Measurements from ENCODE around the gene CCHCR1. TPM values are rescaled to one million over a fixed set of nuclear protein-coding genes. Genes with fewer than 3 reads are reported as not detected.

Gene CCHCR1, protein sequence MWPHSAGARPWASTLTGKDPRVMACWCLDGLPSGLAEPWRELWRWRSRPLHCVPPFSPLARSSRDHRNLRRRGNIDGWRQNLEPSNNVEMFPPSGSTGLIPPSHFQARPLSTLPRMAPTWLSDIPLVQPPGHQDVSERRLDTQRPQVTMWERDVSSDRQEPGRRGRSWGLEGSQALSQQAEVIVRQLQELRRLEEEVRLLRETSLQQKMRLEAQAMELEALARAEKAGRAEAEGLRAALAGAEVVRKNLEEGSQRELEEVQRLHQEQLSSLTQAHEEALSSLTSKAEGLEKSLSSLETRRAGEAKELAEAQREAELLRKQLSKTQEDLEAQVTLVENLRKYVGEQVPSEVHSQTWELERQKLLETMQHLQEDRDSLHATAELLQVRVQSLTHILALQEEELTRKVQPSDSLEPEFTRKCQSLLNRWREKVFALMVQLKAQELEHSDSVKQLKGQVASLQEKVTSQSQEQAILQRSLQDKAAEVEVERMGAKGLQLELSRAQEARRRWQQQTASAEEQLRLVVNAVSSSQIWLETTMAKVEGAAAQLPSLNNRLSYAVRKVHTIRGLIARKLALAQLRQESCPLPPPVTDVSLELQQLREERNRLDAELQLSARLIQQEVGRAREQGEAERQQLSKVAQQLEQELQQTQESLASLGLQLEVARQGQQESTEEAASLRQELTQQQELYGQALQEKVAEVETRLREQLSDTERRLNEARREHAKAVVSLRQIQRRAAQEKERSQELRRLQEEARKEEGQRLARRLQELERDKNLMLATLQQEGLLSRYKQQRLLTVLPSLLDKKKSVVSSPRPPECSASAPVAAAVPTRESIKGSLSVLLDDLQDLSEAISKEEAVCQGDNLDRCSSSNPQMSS
- 13.4 TPM for total RNA-seq

DNA sequence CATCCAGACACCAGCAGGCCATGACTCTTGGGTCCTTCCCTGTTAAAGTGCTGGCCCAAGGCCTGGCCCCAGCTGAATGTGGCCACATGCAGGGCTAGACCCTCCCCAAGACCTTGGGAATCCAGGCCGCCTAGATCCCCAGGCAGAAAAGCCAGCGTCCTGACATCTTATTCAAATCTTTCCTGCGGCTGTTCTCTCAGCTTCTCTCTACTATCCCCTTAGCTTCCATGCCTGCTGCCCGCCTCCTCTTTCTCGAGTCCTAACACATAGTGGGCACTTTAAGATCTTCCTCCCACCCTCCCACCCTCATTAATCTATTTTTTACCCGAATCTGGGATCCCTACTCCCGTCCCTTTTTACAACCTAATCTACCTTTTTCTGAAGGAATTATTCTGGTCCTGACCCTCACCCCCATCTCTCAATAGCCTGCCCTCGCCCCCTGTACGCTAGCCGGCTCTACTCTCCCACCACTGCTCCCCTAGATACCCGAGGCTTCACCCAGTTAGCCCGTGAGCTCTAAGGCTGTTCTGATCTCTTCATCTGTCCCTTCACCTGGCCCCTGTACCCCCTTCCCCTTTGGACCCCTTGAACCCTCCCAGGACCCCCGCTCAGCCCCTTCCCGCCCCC lies at the start of gene CCHCR1:
Gene CCHCR1 (minus strand): TSS at position 290 of the 627 bp plus-strand sequence. CDS start 202 bp downstream, at position 88.

DNA sequence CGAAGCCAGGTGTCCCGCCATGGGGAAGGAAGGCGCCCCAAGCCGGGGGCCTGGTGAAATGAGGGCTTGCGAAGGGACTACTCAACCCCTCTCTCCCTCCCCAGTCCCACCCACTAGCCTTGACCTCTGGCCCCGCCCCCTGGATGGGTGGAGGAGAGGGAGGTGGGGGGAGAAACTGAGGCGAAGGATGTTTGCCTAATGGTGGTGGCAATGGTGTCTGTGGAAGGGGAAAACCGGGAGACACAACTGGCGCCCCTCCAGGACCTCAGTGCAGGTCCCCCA lies 12.9 kb upstream of the CCHCR1 start, which contains the start of gene POU5F1:
Gene POU5F1 (minus strand): TSS at position 83 of the 282 bp plus-strand sequence. CDS start 62 bp downstream, at position 21.

DNA sequence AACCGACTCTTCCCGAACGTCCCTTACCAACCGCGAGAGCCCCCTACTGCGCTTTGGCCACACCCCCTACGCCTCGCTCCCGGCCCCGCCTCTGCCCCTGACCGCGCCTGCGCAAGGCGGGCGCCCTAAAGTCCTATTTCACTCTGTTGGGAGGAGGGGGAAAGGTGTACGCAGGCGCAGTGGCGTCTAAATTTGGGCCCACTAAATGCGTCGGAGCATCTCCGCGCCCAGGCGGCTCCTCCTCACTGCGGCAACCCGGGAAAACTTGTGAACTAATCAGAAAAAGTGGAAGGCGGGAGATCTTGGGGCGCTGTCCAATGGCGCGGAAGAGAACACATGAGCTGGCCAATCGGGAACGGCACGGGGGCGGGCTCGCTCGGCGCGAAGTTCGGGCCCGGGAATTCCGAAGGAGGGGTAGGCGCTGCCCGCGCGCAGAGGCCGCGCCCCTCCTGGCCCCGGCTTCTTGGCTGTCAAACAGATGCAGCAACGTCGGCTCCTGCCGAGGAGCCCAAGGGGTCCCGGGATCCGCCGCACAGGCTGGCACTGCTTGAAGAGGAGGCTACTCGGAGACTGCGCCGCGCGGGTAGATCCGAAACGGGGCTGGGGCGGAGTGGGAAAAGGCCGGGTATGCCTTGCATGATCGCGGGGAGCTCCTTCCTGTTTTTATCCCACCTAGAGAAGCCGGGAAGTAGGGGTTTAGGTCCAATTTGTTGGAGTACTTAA lies 699 bp upstream of the CCHCR1 start, which contains the start of gene TCF19:
Gene TCF19 (plus strand): TSS at position 450 of the 723 bp plus-strand sequence. CDS start 881 bp downstream, outside the sequence.

GRCh38 chr6:31138982-31139381 lies 18.6 kb downstream of the CCHCR1 start, which contains the start of gene PSORS1C2:
Gene PSORS1C2 (minus strand): TSS chr6:31139066. CDS start chr6:31139026, 40 bp downstream.

GRCh38 chr6:31120151-31120915 lies 37.3 kb downstream of the CCHCR1 start, which contains the start of gene CDSN:
Gene CDSN (minus strand): TSS chr6:31120446. CDS start chr6:31120419, 27 bp downstream.

DNA sequence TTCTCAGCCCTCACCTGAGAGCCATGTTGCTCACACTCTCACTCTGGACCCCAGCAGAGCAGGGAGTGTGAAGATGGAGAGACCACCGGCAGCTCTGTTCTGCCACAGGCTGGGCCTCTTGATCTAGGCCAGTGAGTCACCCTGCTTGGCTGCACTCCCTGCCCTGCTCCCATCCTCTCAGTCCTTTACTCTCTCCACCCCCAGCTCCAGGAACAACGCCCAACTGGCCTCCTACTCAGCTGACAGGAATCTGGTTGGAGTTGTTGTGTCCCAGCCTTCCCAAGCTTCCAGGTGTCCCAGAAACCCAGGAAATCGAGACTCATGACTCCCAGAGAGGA lies 43.1 kb downstream of the CCHCR1 start, which contains the start of gene PSORS1C1:
Gene PSORS1C1 (plus strand): TSS at position 260 of the 338 bp plus-strand sequence. CDS start 14,833 bp downstream, outside the sequence.

GRCh38 chr6:31112478-31112877 lies 45.1 kb downstream of the CCHCR1 start, which contains the start of gene C6orf15:
Gene C6orf15 (minus strand): TSS chr6:31112575. CDS start chr6:31112555, 20 bp downstream.

Small RNA genes lying within 50 kb of the gene (small RNA-seq; reads per million reads assigned to genes)
- not detected for gene POLR2LP1

Other genes with a start within 250 kb of the CCHCR1 start
- gene GTF2H4, start 249.6 kb downstream of the CCHCR1 start, total RNA-seq: 26.5 TPM
- 33.0 TPM for gene VARS2, start 243.6 kb downstream of the CCHCR1 start, total RNA-seq
- not detected for gene SFTA2, start 225.6 kb downstream of the CCHCR1 start, total RNA-seq
- not detected for gene MUCL3, start 216.8 kb downstream of the CCHCR1 start, total RNA-seq
- gene MUC21, start 174.1 kb downstream of the CCHCR1 start, total RNA-seq: not detected
- not detected for gene MUC22, start 147.3 kb downstream of the CCHCR1 start, total RNA-seq
- gene C6orf15, start 45.2 kb downstream of the CCHCR1 start, total RNA-seq: not detected
- gene PSORS1C1, start 43.0 kb downstream of the CCHCR1 start, total RNA-seq: not detected
- gene CDSN, start 37.4 kb downstream of the CCHCR1 start, total RNA-seq: not detected
- gene PSORS1C2, start 18.7 kb downstream of the CCHCR1 start, total RNA-seq: not detected
- 6.7 TPM for gene TCF19, start 787 bp upstream of the CCHCR1 start, total RNA-seq
- not detected for gene POU5F1, start 12.9 kb upstream of the CCHCR1 start, total RNA-seq
- gene HLA-C, start 114.3 kb upstream of the CCHCR1 start, total RNA-seq: 40.4 TPM
- gene HLA-B, start 199.4 kb upstream of the CCHCR1 start, total RNA-seq: 56.7 TPM
- 2.3 TPM for gene MICA, start 245.8 kb upstream of the CCHCR1 start, total RNA-seq

All from diencephalon (tissue), 1 donor.